Measurements from ENCODE around the gene DCTN4.
A peak's percentile ranks its signal among the peaks of the same experiment; 100 is the strongest.

DCTN4 gene

GRCh38 chr5:150788977-150789376, 30.2 kb upstream of the DCTN4 start:
- TF ChIP-seq TAF1 (IDR thresholded peaks at IDR 0.05; ENCODE audit: low read depth, low read length) = no peak
- no peak for TF ChIP-seq PAX5 (IDR thresholded peaks at IDR 0.05; ENCODE audit: insufficient read depth, low read length, severe bottlenecking)
- TF ChIP-seq POU2F2 (IDR thresholded peaks at IDR 0.05; ENCODE audit: low read depth, low read length) = no peak
- TF ChIP-seq POLR2AphosphoS5 (IDR thresholded peaks at IDR 0.05; ENCODE audit: low read depth, low read length) = no peak
- TF ChIP-seq SPI1 (IDR thresholded peaks at IDR 0.05; ENCODE audit: low read depth, low read length) = no peak
- TF ChIP-seq POLR2A (IDR thresholded peaks at IDR 0.05; ENCODE audit: low read depth, low read length) = no peak
- no peak for DNase-seq (ENCODE audit: insufficient read length, low spot score)
- peak; percentile 31 for FAIRE-seq

GRCh38 chr5:150787656-150788055, 28.8 kb upstream of the DCTN4 start:
- FAIRE-seq = no peak
- TF ChIP-seq POU2F2 (IDR thresholded peaks at IDR 0.05; ENCODE audit: low read depth, low read length) = no peak
- no peak for TF ChIP-seq TAF1 (IDR thresholded peaks at IDR 0.05; ENCODE audit: low read depth, low read length)
- TF ChIP-seq SPI1 (IDR thresholded peaks at IDR 0.05; ENCODE audit: low read depth, low read length) = peak; percentile 73
- DNase-seq (ENCODE audit: insufficient read length, low spot score) = no peak

GRCh38 chr5:150786876-150787275, 28.1 kb upstream of the DCTN4 start:
- FAIRE-seq (no peak), DNase-seq (ENCODE audit: insufficient read length, low spot score) (no peak)
- TF ChIP-seq POLR2A (IDR thresholded peaks at IDR 0.05; ENCODE audit: low read depth, low read length) (no peak), TAF1 (IDR thresholded peaks at IDR 0.05; ENCODE audit: low read depth, low read length) (no peak), POU2F2 (IDR thresholded peaks at IDR 0.05; ENCODE audit: low read depth, low read length) (no peak), POLR2AphosphoS5 (IDR thresholded peaks at IDR 0.05; ENCODE audit: low read depth, low read length) (no peak), PAX5 (IDR thresholded peaks at IDR 0.05; ENCODE audit: insufficient read depth, low read length, severe bottlenecking) (no peak)

GRCh38 chr5:150785950-150786349, 27.1 kb upstream of the DCTN4 start:
- DNase-seq (ENCODE audit: insufficient read length, low spot score) = no peak
- TF ChIP-seq POU2F2 (IDR thresholded peaks at IDR 0.05; ENCODE audit: low read depth, low read length) = no peak
- TF ChIP-seq TAF1 (IDR thresholded peaks at IDR 0.05; ENCODE audit: low read depth, low read length) = no peak
- TF ChIP-seq SPI1 (IDR thresholded peaks at IDR 0.05; ENCODE audit: low read depth, low read length) = no peak
- TF ChIP-seq PAX5 (IDR thresholded peaks at IDR 0.05; ENCODE audit: insufficient read depth, low read length, severe bottlenecking) = no peak
- no peak for TF ChIP-seq POLR2A (IDR thresholded peaks at IDR 0.05; ENCODE audit: low read depth, low read length)
- TF ChIP-seq POLR2AphosphoS5 (IDR thresholded peaks at IDR 0.05; ENCODE audit: low read depth, low read length) = no peak
- FAIRE-seq = no peak

- TF ChIP-seq POLR2AphosphoS5 (IDR thresholded peaks at IDR 0.05; ENCODE audit: low read depth, low read length) (peak; percentile 65), PAX5 (IDR thresholded peaks at IDR 0.05; ENCODE audit: insufficient read depth, low read length, severe bottlenecking) (no peak), POU2F2 (IDR thresholded peaks at IDR 0.05; ENCODE audit: low read depth, low read length) (0 out of 2 replicates have a peak, but pooled peaks have one; percentile 14), TAF1 (IDR thresholded peaks at IDR 0.05; ENCODE audit: low read depth, low read length) (peak; percentile 30; the same call in 1 of the 2 replicates), SPI1 (IDR thresholded peaks at IDR 0.05; ENCODE audit: low read depth, low read length) (peak; percentile 25; the same call in 1 of the 2 replicates), POLR2A (IDR thresholded peaks at IDR 0.05; ENCODE audit: low read depth, low read length) (no peak)
- DNase-seq (ENCODE audit: insufficient read length, low spot score) (no peak), FAIRE-seq (peak; percentile 85)
These were observed 24.7 kb upstream of the DCTN4 start for GRCh38 chr5:150783422-150783928.

- DNase-seq (ENCODE audit: insufficient read length, low spot score) = no peak
- FAIRE-seq = no peak
- no peak for TF ChIP-seq TAF1 (IDR thresholded peaks at IDR 0.05; ENCODE audit: low read depth, low read length)
- no peak for TF ChIP-seq POLR2AphosphoS5 (IDR thresholded peaks at IDR 0.05; ENCODE audit: low read depth, low read length)
- TF ChIP-seq PAX5 (IDR thresholded peaks at IDR 0.05; ENCODE audit: insufficient read depth, low read length, severe bottlenecking) = no peak
- TF ChIP-seq POLR2A (IDR thresholded peaks at IDR 0.05; ENCODE audit: low read depth, low read length) = no peak
- no peak for TF ChIP-seq POU2F2 (IDR thresholded peaks at IDR 0.05; ENCODE audit: low read depth, low read length)
- no peak for TF ChIP-seq SPI1 (IDR thresholded peaks at IDR 0.05; ENCODE audit: low read depth, low read length)
These were observed 24.0 kb upstream of the DCTN4 start for GRCh38 chr5:150782850-150783249.

- DNase-seq (ENCODE audit: insufficient read length, low spot score) = no peak
- TF ChIP-seq SPI1 (IDR thresholded peaks at IDR 0.05; ENCODE audit: low read depth, low read length) = no peak
- TF ChIP-seq POU2F2 (IDR thresholded peaks at IDR 0.05; ENCODE audit: low read depth, low read length) = no peak
- no peak for TF ChIP-seq POLR2A (IDR thresholded peaks at IDR 0.05; ENCODE audit: low read depth, low read length)
- TF ChIP-seq PAX5 (IDR thresholded peaks at IDR 0.05; ENCODE audit: insufficient read depth, low read length, severe bottlenecking) = no peak
- no peak for TF ChIP-seq POLR2AphosphoS5 (IDR thresholded peaks at IDR 0.05; ENCODE audit: low read depth, low read length)
- TF ChIP-seq TAF1 (IDR thresholded peaks at IDR 0.05; ENCODE audit: low read depth, low read length) = no peak
- no peak for FAIRE-seq
These were observed 23.1 kb upstream of the DCTN4 start for GRCh38 chr5:150781706-150782614.

- TF ChIP-seq TAF1 (IDR thresholded peaks at IDR 0.05; ENCODE audit: low read depth, low read length) (no peak), POLR2A (IDR thresholded peaks at IDR 0.05; ENCODE audit: low read depth, low read length) (no peak), SPI1 (IDR thresholded peaks at IDR 0.05; ENCODE audit: low read depth, low read length) (no peak)
- no peak for DNase-seq (ENCODE audit: insufficient read length, low spot score)
- FAIRE-seq = no peak
These were observed 22.0 kb upstream of the DCTN4 start for GRCh38 chr5:150780816-150781221.

GRCh38 chr5:150780187-150780692, 21.4 kb upstream of the DCTN4 start:
- DNase-seq (ENCODE audit: insufficient read length, low spot score) = no peak
- no peak for FAIRE-seq
- TF ChIP-seq PAX5 (IDR thresholded peaks at IDR 0.05; ENCODE audit: insufficient read depth, low read length, severe bottlenecking) = peak; percentile 91
- no peak for TF ChIP-seq POLR2AphosphoS5 (IDR thresholded peaks at IDR 0.05; ENCODE audit: low read depth, low read length)
- no peak for TF ChIP-seq POU2F2 (IDR thresholded peaks at IDR 0.05; ENCODE audit: low read depth, low read length)
- TF ChIP-seq TAF1 (IDR thresholded peaks at IDR 0.05; ENCODE audit: low read depth, low read length) = peak; percentile 24; the same call in 1 of the 2 replicates
- TF ChIP-seq POLR2A (IDR thresholded peaks at IDR 0.05; ENCODE audit: low read depth, low read length) = 0 out of 2 replicates have a peak, but pooled peaks have one; percentile 4
- TF ChIP-seq SPI1 (IDR thresholded peaks at IDR 0.05; ENCODE audit: low read depth, low read length) = 0 out of 2 replicates have a peak, but pooled peaks have one; percentile 32

Measured in GM12891 (cell line).